Measurements from ENCODE around the gene PTPRD. TPM values are rescaled to one million over a fixed set of nuclear protein-coding genes. Genes with fewer than 3 reads are reported as not detected.
"Not testable (repeated sequence)": the region's sequence is repeated elsewhere in the genome, so short reads cannot be mapped to it uniquely, and the experiment has no call there.

The PTPRD gene
- total RNA-seq, 3 donors from 2014 or later (not counting 1 experiment from before 2014, with no cell fraction given), result 0.05 to 0.68 TPM; not detected in 1

DNA sequence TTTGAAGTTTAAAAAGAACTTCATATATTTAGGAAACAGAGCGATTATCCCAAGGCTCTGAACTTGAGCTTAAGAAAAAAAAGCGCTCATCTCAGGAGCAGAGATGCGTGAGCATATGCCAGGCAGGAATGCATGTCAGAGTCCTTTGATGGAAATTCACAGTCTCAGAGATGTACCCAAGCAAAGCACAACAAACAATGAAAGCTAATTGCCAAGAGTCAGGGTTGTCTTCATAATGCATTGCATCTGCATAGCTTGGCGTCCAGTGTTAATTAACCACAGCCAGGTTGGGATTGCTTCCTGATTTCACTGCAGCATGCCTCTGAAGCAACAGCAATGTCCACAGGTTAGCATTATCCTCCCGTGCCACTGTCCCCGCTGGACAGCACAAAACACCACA lies 1906.3 kb downstream of the PTPRD start:
- no peak for DNase-seq
- Mint-ChIP-seq H3K27me3 (ENCODE audit: low read depth in 2 of 2) (peaks cover 0 to 4% of the 10 kb centered on the region in 2 donors), H3K4me1 (no peaks in the 10 kb centered on the region)

DNA sequence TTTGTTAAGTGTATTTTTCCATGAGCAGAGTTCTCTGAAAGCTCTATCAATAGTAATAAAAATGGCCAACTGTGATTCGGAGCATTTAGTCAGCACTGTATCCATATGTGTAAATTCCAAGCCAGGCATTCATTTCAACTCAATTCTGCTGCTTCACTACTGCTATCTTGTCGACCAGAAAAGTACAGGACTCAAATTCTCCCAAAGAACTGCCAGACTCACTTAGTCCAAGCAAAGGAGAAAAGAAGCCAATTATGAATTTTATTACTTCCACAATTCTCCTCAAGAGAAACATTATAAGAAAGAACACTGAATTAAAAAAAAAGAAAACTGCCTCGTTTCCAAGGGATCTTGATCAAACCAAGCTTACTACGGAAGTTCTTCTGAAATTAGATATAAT lies 1906.9 kb downstream of the PTPRD start:
- Histone ChIP-seq H3K36me3 (ENCODE audit: control insufficient read depth, insufficient read depth, low read length) (no peaks in the 10 kb centered on the region), H3K9me3 (ENCODE audit: control insufficient read depth, insufficient read depth, low read length) (no peaks in the 10 kb centered on the region), H3K27ac (ENCODE audit: low read length) (no peak overlapping the region), H3K4me3 (ENCODE audit: low read length) (no peak overlapping the region), H3K27me3 (ENCODE audit: control insufficient read depth, insufficient read depth, low read length) (no peaks in the 10 kb centered on the region), H3K4me1 (ENCODE audit: control insufficient read depth, insufficient read depth, low read length) (no peaks in the 10 kb centered on the region)
- TF ChIP-seq, protein P1, sequence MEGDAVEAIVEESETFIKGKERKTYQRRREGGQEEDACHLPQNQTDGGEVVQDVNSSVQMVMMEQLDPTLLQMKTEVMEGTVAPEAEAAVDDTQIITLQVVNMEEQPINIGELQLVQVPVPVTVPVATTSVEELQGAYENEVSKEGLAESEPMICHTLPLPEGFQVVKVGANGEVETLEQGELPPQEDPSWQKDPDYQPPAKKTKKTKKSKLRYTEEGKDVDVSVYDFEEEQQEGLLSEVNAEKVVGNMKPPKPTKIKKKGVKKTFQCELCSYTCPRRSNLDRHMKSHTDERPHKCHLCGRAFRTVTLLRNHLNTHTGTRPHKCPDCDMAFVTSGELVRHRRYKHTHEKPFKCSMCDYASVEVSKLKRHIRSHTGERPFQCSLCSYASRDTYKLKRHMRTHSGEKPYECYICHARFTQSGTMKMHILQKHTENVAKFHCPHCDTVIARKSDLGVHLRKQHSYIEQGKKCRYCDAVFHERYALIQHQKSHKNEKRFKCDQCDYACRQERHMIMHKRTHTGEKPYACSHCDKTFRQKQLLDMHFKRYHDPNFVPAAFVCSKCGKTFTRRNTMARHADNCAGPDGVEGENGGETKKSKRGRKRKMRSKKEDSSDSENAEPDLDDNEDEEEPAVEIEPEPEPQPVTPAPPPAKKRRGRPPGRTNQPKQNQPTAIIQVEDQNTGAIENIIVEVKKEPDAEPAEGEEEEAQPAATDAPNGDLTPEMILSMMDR (IDR thresholded peaks at IDR 0.05), result no peak
- Mint-ChIP-seq H3K27ac (no peak overlapping the region), H3K4me3 (no peak overlapping the region), H3K4me1 (no peaks in the 10 kb centered on the region), H3K27me3 (ENCODE audit: low read depth in 2 of 2) (peaks cover 0 to 4% of the 10 kb centered on the region in 2 donors), H3K36me3 (no peaks in the 10 kb centered on the region), H3K9me3 (peaks cover 4 to 9% of the 10 kb centered on the region in 2 donors)
- intact Hi-C loops (cut with micrococcal nuclease), result no loop called here
- DNase-seq, result no peak
- no peak for ATAC-seq
- WGBS (ENCODE audit: insufficient coverage), result 97% methylated on average over 2 of the region's 4 CpGs

More for the DNA sequence above, 1906.3 kb downstream of the PTPRD start:
- WGBS (ENCODE audit: insufficient coverage), result 93% methylated on average over 6 of the region's 6 CpGs
- Histone ChIP-seq H3K27ac (ENCODE audit: low read length) (no peak overlapping the region), H3K36me3 (ENCODE audit: control insufficient read depth, insufficient read depth, low read length) (no peaks in the 10 kb centered on the region), H3K9me3 (ENCODE audit: control insufficient read depth, insufficient read depth, low read length) (no peaks in the 10 kb centered on the region), H3K4me3 (ENCODE audit: low read length) (no peak overlapping the region), H3K4me1 (ENCODE audit: control insufficient read depth, insufficient read depth, low read length) (no peaks in the 10 kb centered on the region), H3K27me3 (ENCODE audit: control insufficient read depth, insufficient read depth, low read length) (no peaks in the 10 kb centered on the region)
- Mint-ChIP-seq H3K36me3 (no peaks in the 10 kb centered on the region), H3K9me3 (peaks cover 4 to 8% of the 10 kb centered on the region in 2 donors), H3K4me3 (no peak overlapping the region), H3K27ac (no peak overlapping the region)
- intact Hi-C loops (cut with micrococcal nuclease), result no loop called here
- no peak for ATAC-seq
- TF ChIP-seq, protein P1 (IDR thresholded peaks at IDR 0.05), result no peak

DNA sequence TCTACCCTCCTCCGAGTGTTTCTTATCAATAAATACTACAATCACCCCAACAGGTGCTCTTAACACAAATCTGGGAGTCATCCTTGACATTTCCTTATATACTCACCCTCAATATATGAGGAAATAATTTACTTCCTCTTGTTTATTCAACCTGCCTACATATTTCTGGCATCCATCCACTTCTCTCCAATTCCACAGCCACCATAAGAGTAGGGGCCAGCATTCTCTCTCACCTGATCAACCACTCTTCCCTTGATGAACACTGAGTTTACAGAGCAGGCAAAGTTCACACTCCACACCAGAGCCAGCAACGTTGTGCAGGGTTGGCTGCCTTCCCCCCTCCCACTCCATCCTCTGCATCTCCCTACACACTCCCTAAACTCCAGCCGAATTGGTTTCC lies 1908.9 kb downstream of the PTPRD start:
- H3K4me3 ChIP-seq (ENCODE audit: low read length), result no peak overlapping the region
- DNase-seq (no peak), ATAC-seq (no peak)
- H3K9me3 ChIP-seq (ENCODE audit: control insufficient read depth, insufficient read depth, low read length), result no peaks in the 10 kb centered on the region
- Mint-ChIP-seq H3K9me3 (peaks cover 4 to 9% of the 10 kb centered on the region in 2 donors), H3K4me1 (no peaks in the 10 kb centered on the region), H3K36me3 (no peaks in the 10 kb centered on the region), H3K27me3 (ENCODE audit: low read depth in 2 of 2) (peaks cover 0 to 4% of the 10 kb centered on the region in 2 donors), H3K27ac (no peak overlapping the region), H3K4me3 (no peak overlapping the region)
- H3K27me3 ChIP-seq (ENCODE audit: control insufficient read depth, insufficient read depth, low read length), result no peaks in the 10 kb centered on the region
- WGBS (ENCODE audit: insufficient coverage), result 75% methylated on average over 2 of the region's 3 CpGs
- TF ChIP-seq, protein P1 (IDR thresholded peaks at IDR 0.05), result no peak
- H3K27ac ChIP-seq (ENCODE audit: low read length), result no peak overlapping the region
- intact Hi-C loops (cut with micrococcal nuclease), result no loop called here
- no peaks in the 10 kb centered on the region for H3K4me1 ChIP-seq (ENCODE audit: control insufficient read depth, insufficient read depth, low read length)
- H3K36me3 ChIP-seq (ENCODE audit: control insufficient read depth, insufficient read depth, low read length), result no peaks in the 10 kb centered on the region

DNA sequence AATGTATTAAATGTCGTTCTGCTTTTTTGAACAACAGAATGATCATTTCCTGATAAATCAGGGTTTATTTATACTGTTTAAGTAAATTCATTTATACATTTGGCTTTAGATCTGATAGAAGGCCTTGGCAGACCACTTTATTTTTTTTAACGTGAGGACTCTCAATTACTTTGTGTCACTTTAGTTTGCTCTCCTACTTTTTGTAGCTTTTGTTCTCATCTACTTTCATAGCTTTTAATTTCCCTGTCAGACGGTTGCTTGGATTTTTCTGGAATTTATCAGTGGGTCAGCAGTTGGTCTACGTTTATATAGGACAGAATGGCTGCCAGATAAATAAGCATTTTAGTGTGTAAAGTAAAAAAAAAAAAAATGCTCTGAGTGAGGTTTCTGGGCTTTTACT lies 1910.9 kb downstream of the PTPRD start:
- intact Hi-C loops (cut with micrococcal nuclease), result no loop called here
- Mint-ChIP-seq H3K27me3 (ENCODE audit: low read depth in 2 of 2) (peaks cover 0 to 4% of the 10 kb centered on the region in 2 donors), H3K4me1 (no peaks in the 10 kb centered on the region), H3K9me3 (peaks cover 4 to 9% of the 10 kb centered on the region in 2 donors), H3K27ac (no peak overlapping the region), H3K36me3 (no peaks in the 10 kb centered on the region), H3K4me3 (no peak overlapping the region)
- 91% methylated on average over 3 of the region's 4 CpGs for WGBS (ENCODE audit: insufficient coverage)
- Histone ChIP-seq H3K4me1 (ENCODE audit: control insufficient read depth, insufficient read depth, low read length) (no peaks in the 10 kb centered on the region), H3K36me3 (ENCODE audit: control insufficient read depth, insufficient read depth, low read length) (no peaks in the 10 kb centered on the region), H3K27ac (ENCODE audit: low read length) (no peak overlapping the region), H3K4me3 (ENCODE audit: low read length) (no peak overlapping the region), H3K9me3 (ENCODE audit: control insufficient read depth, insufficient read depth, low read length) (no peaks in the 10 kb centered on the region), H3K27me3 (ENCODE audit: control insufficient read depth, insufficient read depth, low read length) (no peaks in the 10 kb centered on the region)
- TF ChIP-seq, protein P1 (IDR thresholded peaks at IDR 0.05), result no peak
- ATAC-seq (no peak), DNase-seq (no peak)

DNA sequence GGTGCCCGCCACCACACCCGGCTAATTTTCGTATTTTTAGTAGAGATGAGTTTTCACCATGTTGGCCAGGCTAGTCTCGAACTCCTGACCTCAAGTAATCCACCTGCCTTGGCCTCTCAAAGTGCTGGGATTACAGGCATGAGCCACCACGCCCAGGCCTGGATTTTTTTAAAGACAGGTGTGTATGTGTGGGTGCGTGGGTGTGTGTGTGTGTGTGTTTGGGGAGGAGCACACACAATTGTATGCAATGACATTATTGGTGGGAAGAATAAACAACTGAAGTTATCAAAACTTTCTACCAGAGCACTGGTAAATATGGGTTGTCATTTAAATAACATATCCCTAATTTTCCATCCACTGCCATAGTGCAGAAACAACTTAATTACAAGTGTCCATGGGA lies 1915.2 kb downstream of the PTPRD start:
- 88% methylated on average over 6 of the region's 6 CpGs for WGBS (ENCODE audit: insufficient coverage)
- H3K36me3 ChIP-seq (ENCODE audit: control insufficient read depth, insufficient read depth, low read length); H3K9me3 Mint-ChIP-seq; H3K27ac ChIP-seq (ENCODE audit: low read length); H3K27me3 ChIP-seq (ENCODE audit: control insufficient read depth, insufficient read depth, low read length); DNase-seq; intact Hi-C loops (cut with micrococcal nuclease); H3K27ac Mint-ChIP-seq; H3K36me3 Mint-ChIP-seq; H3K27me3 Mint-ChIP-seq (ENCODE audit: low read depth in 2 of 2); H3K4me1 ChIP-seq (ENCODE audit: control insufficient read depth, insufficient read depth, low read length); H3K4me3 ChIP-seq (ENCODE audit: low read length); H3K4me3 Mint-ChIP-seq; ATAC-seq; H3K9me3 ChIP-seq (ENCODE audit: control insufficient read depth, insufficient read depth, low read length); H3K4me1 Mint-ChIP-seq: not testable (repeated sequence)
